GM18507 (cell line): ENCODE measurements around the gene DCTN1.

Experiments used
- DNase-seq: peaks from one replicate; pipeline ENCODE4 v3.0.0; 2011; ENCODE audit warnings: low read depth; ENCODE audit not compliant: insufficient read length; ENCODE audit errors: extremely low spot score
- FAIRE-seq: peaks from 2 replicates; lab custom pipeline; 2011; peaks lifted over from hg19 to GRCh38; lab: Jason Lieb, UNC

The DCTN1 gene

GRCh38 chr2:74333896-74334586, 46.1 kb downstream of the DCTN1 start:
- FAIRE-seq, result no peak
- no peak for DNase-seq

GRCh38 chr2:74333175-74333574, 46.9 kb downstream of the DCTN1 start:
- FAIRE-seq, result no peak
- no peak for DNase-seq

GRCh38 chr2:74332550-74333174, 47.4 kb downstream of the DCTN1 start:
- DNase-seq (no peak), FAIRE-seq (no peak)

GRCh38 chr2:74328573-74328972, 51.5 kb downstream of the DCTN1 start:
- FAIRE-seq (no peak), DNase-seq (no peak)

GRCh38 chr2:74328074-74328473, 52.0 kb downstream of the DCTN1 start:
- FAIRE-seq (no peak), DNase-seq (no peak)

- FAIRE-seq, result no peak
- no peak for DNase-seq
Observed at GRCh38 chr2:74327627-74328026, 52.5 kb downstream of the DCTN1 start.

- no peak for FAIRE-seq
- no peak for DNase-seq
Observed at GRCh38 chr2:74327199-74327598, 52.9 kb downstream of the DCTN1 start.

GRCh38 chr2:74325815-74326214, 54.3 kb downstream of the DCTN1 start:
- FAIRE-seq (no peak), DNase-seq (no peak)

GRCh38 chr2:74321737-74322136, 58.4 kb downstream of the DCTN1 start:
- no peak for FAIRE-seq

GRCh38 chr2:74317701-74318100, 62.4 kb downstream of the DCTN1 start:
- FAIRE-seq (no peak), DNase-seq (no peak)

More at GRCh38 chr2:74321737-74322136, 58.4 kb downstream of the DCTN1 start:
- no peak for DNase-seq

GRCh38 chr2:74316627-74317295, 63.4 kb downstream of the DCTN1 start:
- FAIRE-seq (peak; percentile 49), DNase-seq (no peak)

- DNase-seq, result no peak
- no peak for FAIRE-seq
Observed at GRCh38 chr2:74314107-74314506, 66.0 kb downstream of the DCTN1 start.

- DNase-seq, result no peak
- FAIRE-seq, result no peak
Observed at GRCh38 chr2:74313497-74313896, 66.6 kb downstream of the DCTN1 start.

- DNase-seq, result no peak
- no peak for FAIRE-seq
Observed at GRCh38 chr2:74312913-74313312, 67.2 kb downstream of the DCTN1 start.
